Esophagus squamous epithelium (tissue), 4 donors: Measurements from ENCODE around the gene SLC7A7.

Source experiments
- CTCF ChIP-seq, 6 experiments: fragments of 450-650 bp in 4 of 6; fragments of 200-600 bp in 2 of 6; sonication (generic) in 2 of 6; IDR thresholded peaks; one replicate each; pipeline ENCODE4 v1.5.1; 2016 to 2019; ENCODE audit warnings: antibody characterized with exemption in 6 of 6, mild to moderate bottlenecking in 4 of 6, moderate library complexity in 4 of 6
- POLR2A ChIP-seq, 4 donors: fragments of 450-650 bp; IDR thresholded peaks; one replicate each; pipeline ENCODE4 v1.6.1; 2017; ENCODE audit warnings: antibody characterized with exemption in 4 of 4, mild to moderate bottlenecking in 4 of 4, moderate library complexity in 3 of 4

- TF ChIP-seq CTCF (IDR thresholded peaks at IDR 0.05): no peak
- no peak for TF ChIP-seq POLR2A (IDR thresholded peaks at IDR 0.05)
Measured at GRCh38 chr14:22797017-22797917, 18.0 kb downstream of the SLC7A7 start.
